ENCODE measurements around the gene CAPN14.

Gene CAPN14

DNA sequence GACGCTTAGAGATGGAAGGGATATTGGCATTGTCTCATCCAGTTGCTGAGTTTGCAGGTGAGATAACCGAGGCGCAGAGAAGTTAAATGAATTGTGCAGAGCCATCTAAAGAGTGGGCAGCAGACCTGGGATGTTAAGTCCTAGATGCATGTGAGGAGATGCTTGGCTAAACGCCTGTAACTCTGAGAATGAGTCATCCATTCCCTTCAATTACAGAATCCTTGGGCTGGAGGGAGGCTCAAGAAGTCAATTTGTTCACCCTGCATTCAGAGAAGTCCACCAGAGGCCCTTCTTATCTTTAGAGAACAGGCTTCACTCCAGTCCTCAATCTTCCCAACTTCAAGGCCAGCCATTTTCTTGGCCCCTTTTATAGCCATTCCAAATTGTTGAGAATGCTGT lies 18.2 kb upstream of the CAPN14 start:
- Histone ChIP-seq H3K27ac (ENCODE audit: low read depth, low read length) (no peak overlapping the region), H3K4me1 (ENCODE audit: control insufficient read depth in 5 of 5, insufficient read depth in 5 of 5, low read length in 5 of 5) (peaks cover 5 to 33% (median 25%) of the 10 kb centered on the region in 5 donors), H3K9ac (ENCODE audit: low read length in 5 of 5) (no peak overlapping the region), H3K4me3 (ENCODE audit: low read depth in 1 of 5, low read length in 5 of 5) (no peak overlapping the region), H3K27me3 (ENCODE audit: control insufficient read depth in 5 of 5, insufficient read depth in 4 of 5, low read length in 5 of 5) (no peaks in the 10 kb centered on the region), H3K9me3 (ENCODE audit: control insufficient read depth in 5 of 5, low read length in 5 of 5) (no peaks in the 10 kb centered on the region), H3K36me3 (ENCODE audit: control insufficient read depth in 5 of 5, insufficient read depth in 5 of 5, low read length in 5 of 5) (no peaks in the 10 kb centered on the region)

DNA sequence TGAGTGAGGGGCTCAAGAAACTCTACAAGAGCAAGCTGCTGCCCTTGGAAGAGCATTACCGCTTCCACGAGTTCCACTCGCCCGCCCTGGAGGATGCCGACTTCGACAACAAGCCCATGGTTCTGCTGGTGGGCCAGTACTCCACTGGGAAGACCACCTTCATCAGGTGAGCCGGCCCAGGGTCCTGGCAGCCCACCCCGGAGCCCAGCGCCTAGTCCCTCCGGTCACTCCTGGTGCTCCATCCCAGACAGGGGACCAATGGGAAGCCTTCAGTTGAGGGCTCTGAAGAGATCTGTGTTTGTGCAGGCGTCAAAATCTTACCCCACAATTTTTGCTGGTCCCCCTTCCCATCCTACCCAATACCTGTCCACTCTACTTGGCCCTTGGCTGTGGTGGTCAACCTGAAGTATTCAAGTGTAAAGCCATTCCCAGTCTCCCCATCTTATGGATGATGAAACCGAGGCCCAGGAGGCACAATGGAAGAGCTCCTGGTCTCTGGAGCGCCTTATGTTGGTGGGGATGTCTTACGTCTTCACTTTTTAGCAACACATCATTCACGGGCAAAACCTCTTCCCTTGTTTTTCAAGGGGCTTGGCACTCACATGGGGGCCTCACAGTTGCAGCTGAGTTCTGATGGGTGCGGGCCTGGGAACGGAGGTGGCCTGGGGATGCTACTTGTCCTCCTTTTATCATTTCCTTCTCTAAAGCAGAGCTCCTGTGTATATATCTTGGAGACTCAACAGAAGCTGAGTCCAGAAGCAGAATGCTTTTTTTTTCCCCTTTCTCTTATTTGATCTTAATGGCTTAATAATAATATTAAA lies 17.6 kb upstream of the CAPN14 start:
- H3K9ac ChIP-seq (ENCODE audit: low read length in 5 of 5): no peak overlapping the region
- H3K4me1 ChIP-seq (ENCODE audit: control insufficient read depth in 5 of 5, insufficient read depth in 5 of 5, low read length in 5 of 5): peaks cover 3 to 27% (median 19%) of the 10 kb centered on the region in 5 donors
- no peaks in the 10 kb centered on the region for H3K36me3 ChIP-seq (ENCODE audit: control insufficient read depth in 5 of 5, insufficient read depth in 5 of 5, low read length in 5 of 5)
- no peak overlapping the region for H3K27ac ChIP-seq (ENCODE audit: low read depth, low read length)
- H3K27me3 ChIP-seq (ENCODE audit: control insufficient read depth in 5 of 5, insufficient read depth in 4 of 5, low read length in 5 of 5): peaks cover 0 to 2% (median 0%) of the 10 kb centered on the region in 5 donors
- no peaks in the 10 kb centered on the region for H3K9me3 ChIP-seq (ENCODE audit: control insufficient read depth in 5 of 5, low read length in 5 of 5)
- peak overlapping the region in 3 of 5 donors; percentile 55 to 78 (median 72) for H3K4me3 ChIP-seq (ENCODE audit: low read depth in 1 of 5, low read length in 5 of 5)

GRCh38 chr2:31233741-31234682 lies 16.7 kb upstream of the CAPN14 start, which contains the start of gene EHD3:
EHD3 (plus strand) TSS chr2:31234152; CDS start chr2:31234622, 470 bp downstream.
- peaks cover 0 to 18% (median 14%) of the 10 kb centered on the region in 5 donors for H3K4me1 ChIP-seq (ENCODE audit: control insufficient read depth in 5 of 5, insufficient read depth in 5 of 5, low read length in 5 of 5)
- no peak within 1 kb of the TSS for H3K27ac ChIP-seq (ENCODE audit: low read depth, low read length)
- H3K9me3 ChIP-seq (ENCODE audit: control insufficient read depth in 5 of 5, low read length in 5 of 5): no peaks in the 10 kb centered on the region
- H3K36me3 ChIP-seq (ENCODE audit: control insufficient read depth in 5 of 5, insufficient read depth in 5 of 5, low read length in 5 of 5): no peaks in the 10 kb centered on the region
- H3K27me3 ChIP-seq (ENCODE audit: control insufficient read depth in 5 of 5, insufficient read depth in 4 of 5, low read length in 5 of 5): peaks cover 0 to 4% (median 0%) of the 10 kb centered on the region in 5 donors
- H3K9ac ChIP-seq (ENCODE audit: low read length in 5 of 5): peak within 1 kb of the TSS in 3 of 5 donors; percentile 51 to 59 (median 54)
- H3K4me3 ChIP-seq (ENCODE audit: low read depth in 1 of 5, low read length in 5 of 5): peak within 1 kb of the TSS; percentile 49 to 78 (median 72)

DNA sequence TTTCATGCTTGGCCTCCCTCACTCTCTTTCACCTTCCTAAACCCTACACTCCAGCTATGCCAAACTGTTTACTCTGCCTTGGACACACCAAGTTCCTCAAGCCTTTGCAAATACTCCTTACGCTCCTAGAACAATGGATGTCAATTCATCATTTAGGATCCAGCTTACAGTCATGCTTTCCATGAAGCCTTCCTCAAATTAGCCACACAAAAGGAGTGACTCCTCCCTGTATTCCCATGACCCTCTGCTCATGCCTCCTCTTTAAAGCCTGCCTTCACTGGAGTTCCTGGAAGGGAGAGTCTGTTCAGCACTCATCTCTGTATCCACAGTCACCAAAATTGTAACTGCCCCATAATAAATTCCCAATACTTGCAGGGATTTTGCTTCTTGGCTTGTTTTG lies 15.9 kb upstream of the CAPN14 start:
- peaks cover 0 to 14% (median 11%) of the 10 kb centered on the region in 5 donors for H3K4me1 ChIP-seq (ENCODE audit: control insufficient read depth in 5 of 5, insufficient read depth in 5 of 5, low read length in 5 of 5)
- H3K9me3 ChIP-seq (ENCODE audit: control insufficient read depth in 5 of 5, low read length in 5 of 5): no peaks in the 10 kb centered on the region
- H3K9ac ChIP-seq (ENCODE audit: low read length in 5 of 5): peak overlapping the region in 1 of 5 donors; percentile 51
- peaks cover 0 to 4% (median 0%) of the 10 kb centered on the region in 5 donors for H3K27me3 ChIP-seq (ENCODE audit: control insufficient read depth in 5 of 5, insufficient read depth in 4 of 5, low read length in 5 of 5)
- H3K36me3 ChIP-seq (ENCODE audit: control insufficient read depth in 5 of 5, insufficient read depth in 5 of 5, low read length in 5 of 5): no peaks in the 10 kb centered on the region
- peak overlapping the region in 1 of 5 donors; percentile 75 for H3K4me3 ChIP-seq (ENCODE audit: low read depth in 1 of 5, low read length in 5 of 5)
- H3K27ac ChIP-seq (ENCODE audit: low read depth, low read length): no peak overlapping the region

- no peak overlapping the region for H3K27ac ChIP-seq (ENCODE audit: low read depth, low read length)
- H3K9me3 ChIP-seq (ENCODE audit: control insufficient read depth in 5 of 5, low read length in 5 of 5): no peaks in the 10 kb centered on the region
- H3K9ac ChIP-seq (ENCODE audit: low read length in 5 of 5): no peak overlapping the region
- peaks cover 0 to 14% (median 11%) of the 10 kb centered on the region in 5 donors for H3K4me1 ChIP-seq (ENCODE audit: control insufficient read depth in 5 of 5, insufficient read depth in 5 of 5, low read length in 5 of 5)
- H3K36me3 ChIP-seq (ENCODE audit: control insufficient read depth in 5 of 5, insufficient read depth in 5 of 5, low read length in 5 of 5): no peaks in the 10 kb centered on the region
- H3K27me3 ChIP-seq (ENCODE audit: control insufficient read depth in 5 of 5, insufficient read depth in 4 of 5, low read length in 5 of 5): peaks cover 0 to 8% (median 2%) of the 10 kb centered on the region in 5 donors
- H3K4me3 ChIP-seq (ENCODE audit: low read depth in 1 of 5, low read length in 5 of 5): no peak overlapping the region
Observed at GRCh38 chr2:31232586-31232985, 15.3 kb upstream of the CAPN14 start.

DNA sequence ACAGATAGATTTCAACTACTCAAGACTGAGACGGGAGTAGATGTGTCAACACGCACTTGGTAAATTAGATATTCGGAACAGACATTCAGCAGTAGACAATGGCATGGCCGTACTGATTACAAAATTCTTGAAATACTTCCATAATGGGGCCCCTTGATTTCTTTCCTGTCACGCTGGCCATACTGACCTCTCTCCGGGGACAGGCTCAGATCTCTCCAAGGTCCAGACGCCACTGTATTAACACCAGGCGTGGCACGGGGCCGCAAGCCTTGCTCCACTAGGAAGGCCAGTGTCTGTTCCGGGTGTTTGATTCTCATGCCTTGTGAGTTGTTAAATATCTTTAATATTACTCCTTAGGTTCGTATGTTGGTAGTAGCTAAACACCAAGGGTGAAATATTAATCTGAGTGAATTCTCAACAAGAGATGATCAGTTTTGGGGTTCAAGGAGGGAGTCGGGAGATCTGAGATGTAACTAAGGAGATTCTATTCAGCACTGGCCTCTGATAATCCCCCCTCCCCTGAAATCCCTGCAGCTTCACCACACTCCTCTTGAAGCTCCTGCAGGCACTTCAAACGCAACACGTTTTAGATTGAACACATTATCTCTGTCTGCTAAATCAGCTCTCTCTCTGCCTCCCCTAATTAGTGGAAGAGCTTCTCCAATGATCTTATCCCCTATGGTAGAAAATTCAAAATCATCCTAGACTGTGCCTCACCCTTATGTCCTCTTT lies 14.4 kb upstream of the CAPN14 start:
- Histone ChIP-seq H3K9me3 (ENCODE audit: control insufficient read depth in 5 of 5, low read length in 5 of 5) (no peaks in the 10 kb centered on the region), H3K27me3 (ENCODE audit: control insufficient read depth in 5 of 5, insufficient read depth in 4 of 5, low read length in 5 of 5) (peaks cover 0 to 8% (median 2%) of the 10 kb centered on the region in 5 donors), H3K4me1 (ENCODE audit: control insufficient read depth in 5 of 5, insufficient read depth in 5 of 5, low read length in 5 of 5) (peaks cover 0 to 14% (median 11%) of the 10 kb centered on the region in 5 donors), H3K9ac (ENCODE audit: low read length in 5 of 5) (no peak overlapping the region), H3K4me3 (ENCODE audit: low read depth in 1 of 5, low read length in 5 of 5) (no peak overlapping the region), H3K27ac (ENCODE audit: low read depth, low read length) (no peak overlapping the region), H3K36me3 (ENCODE audit: control insufficient read depth in 5 of 5, insufficient read depth in 5 of 5, low read length in 5 of 5) (no peaks in the 10 kb centered on the region)

DNA sequence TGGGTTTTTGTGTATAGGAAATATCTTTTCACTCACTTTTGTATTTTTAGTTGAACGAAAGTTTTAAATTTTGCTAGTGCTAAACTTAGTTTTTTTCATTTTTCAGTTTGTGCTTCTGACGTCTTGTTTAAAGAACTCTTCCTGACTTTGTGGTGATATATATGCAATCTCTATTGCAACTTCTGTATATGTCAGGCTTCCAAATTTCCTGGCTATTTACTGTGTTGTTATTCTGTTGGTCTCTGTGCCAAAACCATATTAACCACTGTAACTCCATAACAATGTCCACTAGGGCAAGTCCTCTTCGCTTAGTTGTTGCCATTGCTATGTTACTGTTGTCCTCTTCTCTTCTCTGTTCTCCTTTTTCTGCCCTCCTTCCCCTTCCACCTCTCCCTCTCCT lies 13.4 kb upstream of the CAPN14 start:
- H3K27ac ChIP-seq (ENCODE audit: low read depth, low read length): no peak overlapping the region
- no peaks in the 10 kb centered on the region for H3K9me3 ChIP-seq (ENCODE audit: control insufficient read depth in 5 of 5, low read length in 5 of 5)
- no peak overlapping the region for H3K4me3 ChIP-seq (ENCODE audit: low read depth in 1 of 5, low read length in 5 of 5)
- no peak overlapping the region for H3K9ac ChIP-seq (ENCODE audit: low read length in 5 of 5)
- peaks cover 0 to 8% (median 2%) of the 10 kb centered on the region in 5 donors for H3K27me3 ChIP-seq (ENCODE audit: control insufficient read depth in 5 of 5, insufficient read depth in 4 of 5, low read length in 5 of 5)
- no peaks in the 10 kb centered on the region for H3K36me3 ChIP-seq (ENCODE audit: control insufficient read depth in 5 of 5, insufficient read depth in 5 of 5, low read length in 5 of 5)
- peaks cover 0 to 14% (median 11%) of the 10 kb centered on the region in 5 donors for H3K4me1 ChIP-seq (ENCODE audit: control insufficient read depth in 5 of 5, insufficient read depth in 5 of 5, low read length in 5 of 5)

DNA sequence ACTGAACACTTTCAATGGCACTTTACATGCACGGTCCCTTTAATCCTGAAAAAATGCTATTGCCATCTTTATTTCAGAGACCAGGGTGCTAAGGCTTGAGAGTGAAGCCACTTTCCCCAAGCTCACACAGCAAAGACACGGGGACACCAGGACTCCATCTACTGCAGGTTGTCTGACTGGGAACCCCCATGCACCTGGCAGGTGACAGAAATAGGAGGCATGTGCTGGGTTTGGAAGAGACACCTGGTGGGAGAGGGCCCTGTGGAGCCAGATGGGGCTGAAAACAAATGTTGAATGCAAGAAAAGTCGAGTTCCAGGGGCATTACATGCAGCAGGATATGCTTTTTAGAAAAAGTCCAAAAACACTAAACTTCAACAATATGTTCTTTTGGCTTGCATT lies 11.4 kb upstream of the CAPN14 start:
- Histone ChIP-seq H3K4me3 (ENCODE audit: low read depth in 1 of 5, low read length in 5 of 5) (no peak overlapping the region), H3K9me3 (ENCODE audit: control insufficient read depth in 5 of 5, low read length in 5 of 5) (no peaks in the 10 kb centered on the region), H3K4me1 (ENCODE audit: control insufficient read depth in 5 of 5, insufficient read depth in 5 of 5, low read length in 5 of 5) (peaks cover 0 to 4% (median 2%) of the 10 kb centered on the region in 5 donors), H3K27ac (ENCODE audit: low read depth, low read length) (no peak overlapping the region), H3K36me3 (ENCODE audit: control insufficient read depth in 5 of 5, insufficient read depth in 5 of 5, low read length in 5 of 5) (no peaks in the 10 kb centered on the region), H3K27me3 (ENCODE audit: control insufficient read depth in 5 of 5, insufficient read depth in 4 of 5, low read length in 5 of 5) (peaks cover 0 to 8% (median 3%) of the 10 kb centered on the region in 5 donors), H3K9ac (ENCODE audit: low read length in 5 of 5) (no peak overlapping the region)

- H3K4me3 ChIP-seq (ENCODE audit: low read depth in 1 of 5, low read length in 5 of 5): no peak overlapping the region
- H3K27me3 ChIP-seq (ENCODE audit: control insufficient read depth in 5 of 5, insufficient read depth in 4 of 5, low read length in 5 of 5): peaks cover 0 to 9% (median 3%) of the 10 kb centered on the region in 5 donors
- H3K9me3 ChIP-seq (ENCODE audit: control insufficient read depth in 5 of 5, low read length in 5 of 5): no peaks in the 10 kb centered on the region
- no peak overlapping the region for H3K9ac ChIP-seq (ENCODE audit: low read length in 5 of 5)
- no peaks in the 10 kb centered on the region for H3K36me3 ChIP-seq (ENCODE audit: control insufficient read depth in 5 of 5, insufficient read depth in 5 of 5, low read length in 5 of 5)
- H3K27ac ChIP-seq (ENCODE audit: low read depth, low read length): no peak overlapping the region
- no peaks in the 10 kb centered on the region for H3K4me1 ChIP-seq (ENCODE audit: control insufficient read depth in 5 of 5, insufficient read depth in 5 of 5, low read length in 5 of 5)
Observed at GRCh38 chr2:31227711-31228125, 10.4 kb upstream of the CAPN14 start.

All from subcutaneous abdominal adipose tissue (tissue), 5 donors.